Measurements from ENCODE around the gene ZBTB1.
"Not testable (repeated sequence)": the region's sequence is repeated elsewhere in the genome, so short reads cannot be mapped to it uniquely, and the experiment has no call there.

The ZBTB1 gene

DNA sequence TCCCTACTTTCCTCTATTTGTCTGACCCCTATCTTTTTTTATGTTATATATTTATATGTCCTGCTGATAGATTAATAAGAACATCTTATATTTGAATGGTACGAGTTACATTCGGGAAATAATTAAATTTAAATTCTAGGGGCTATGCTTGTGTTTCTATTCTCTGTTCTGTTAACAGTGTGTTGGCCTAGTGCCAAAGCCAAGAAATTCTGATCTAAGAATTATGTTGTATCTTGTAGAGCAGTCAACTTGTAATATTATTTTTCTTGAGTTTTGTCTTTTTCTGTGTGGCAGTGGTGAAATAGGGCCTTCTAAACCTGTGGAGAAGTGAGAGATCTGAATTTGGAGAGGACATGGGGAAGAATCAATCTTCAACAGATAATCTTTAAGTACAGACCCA is 27.0 kb downstream of the ZBTB1 start:
- DNase-seq (ENCODE audit: low read depth in 3 of 3) = no peak

DNA sequence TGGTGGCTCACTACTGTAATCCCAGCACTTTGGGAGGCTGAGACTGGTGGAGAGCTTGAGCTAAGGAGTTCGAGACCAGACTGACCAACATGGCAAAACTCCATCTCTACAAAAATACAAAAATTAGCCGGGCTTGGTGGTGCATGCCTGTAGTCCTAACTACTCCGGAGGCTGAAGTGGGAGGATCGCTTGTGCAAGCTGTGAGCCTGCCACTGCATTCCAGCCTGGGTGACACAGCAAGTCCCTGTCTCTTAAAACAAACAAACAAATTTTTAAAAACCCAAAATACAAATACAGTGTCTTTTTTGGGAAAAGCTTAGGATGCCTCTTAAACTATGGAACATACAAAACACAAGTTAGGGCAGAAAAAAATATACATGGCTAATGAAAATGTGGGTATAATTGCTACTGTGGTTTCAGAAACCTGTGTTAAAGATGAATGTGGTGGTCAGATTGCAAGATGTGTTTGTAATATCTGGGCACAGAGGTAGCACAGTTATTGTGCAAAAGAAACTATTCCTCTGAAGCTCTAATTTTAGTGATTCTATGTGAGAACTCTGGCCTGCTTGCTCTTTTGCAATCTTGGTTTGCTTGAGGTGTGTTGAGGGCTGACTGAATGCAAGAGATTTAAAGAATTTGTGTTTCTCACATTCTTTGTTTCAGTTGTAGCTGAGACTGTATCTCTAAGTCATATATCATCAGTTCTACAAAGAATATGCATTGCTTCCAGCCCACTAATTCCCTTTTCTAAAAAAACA is 32.1 kb downstream of the ZBTB1 start:
- DNase-seq (ENCODE audit: low read depth in 3 of 3) = no peak

DNA sequence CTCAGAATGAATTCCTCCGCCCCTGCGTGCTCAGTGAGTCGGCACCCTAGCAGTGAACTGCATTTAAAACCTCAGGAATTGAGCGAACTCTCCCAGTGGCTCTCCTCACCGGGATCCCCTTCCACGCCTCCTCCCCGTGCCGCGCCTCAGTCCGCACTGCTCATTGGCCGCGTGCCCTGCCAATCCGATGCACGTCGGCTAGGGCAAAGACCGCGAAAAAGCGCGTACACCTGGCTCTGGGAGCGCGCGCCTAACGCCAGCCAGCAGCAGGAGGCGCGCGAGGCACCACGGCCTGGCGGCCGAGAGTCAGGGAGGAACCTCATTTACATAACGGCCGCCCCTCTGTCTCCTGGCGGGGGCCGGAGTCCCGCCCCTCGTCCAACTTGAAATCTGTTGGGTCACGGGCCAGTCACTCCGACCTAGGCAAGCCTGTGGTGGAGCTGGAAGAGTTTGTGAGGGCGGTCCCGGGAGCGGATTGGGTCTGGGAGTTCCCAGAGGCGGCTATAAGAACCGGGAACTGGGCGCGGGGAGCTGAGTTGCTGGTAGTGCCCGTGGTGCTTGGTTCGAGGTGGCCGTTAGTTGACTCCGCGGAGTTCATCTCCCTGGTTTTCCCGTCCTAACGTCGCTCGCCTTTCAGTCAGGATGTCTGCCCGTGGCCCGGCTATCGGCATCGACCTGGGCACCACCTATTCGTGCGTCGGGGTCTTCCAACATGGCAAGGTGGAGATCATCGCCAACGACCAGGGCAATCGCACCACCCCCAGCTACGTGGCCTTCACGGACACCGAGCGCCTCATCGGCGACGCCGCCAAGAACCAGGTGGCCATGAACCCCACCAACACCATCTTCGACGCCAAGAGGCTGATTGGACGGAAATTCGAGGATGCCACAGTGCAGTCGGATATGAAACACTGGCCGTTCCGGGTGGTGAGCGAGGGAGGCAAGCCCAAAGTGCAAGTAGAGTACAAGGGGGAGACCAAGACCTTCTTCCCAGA is 35.9 kb downstream of the ZBTB1 start, which contains the start of gene HSPA2:
Gene HSPA2 (plus strand): TSS at position 534 of the 995 bp plus-strand sequence. CDS start 109 bp downstream, at position 643.
- DNase-seq (ENCODE audit: low read depth in 3 of 3) = peak; percentile 89 to 96 (median 91)

DNA sequence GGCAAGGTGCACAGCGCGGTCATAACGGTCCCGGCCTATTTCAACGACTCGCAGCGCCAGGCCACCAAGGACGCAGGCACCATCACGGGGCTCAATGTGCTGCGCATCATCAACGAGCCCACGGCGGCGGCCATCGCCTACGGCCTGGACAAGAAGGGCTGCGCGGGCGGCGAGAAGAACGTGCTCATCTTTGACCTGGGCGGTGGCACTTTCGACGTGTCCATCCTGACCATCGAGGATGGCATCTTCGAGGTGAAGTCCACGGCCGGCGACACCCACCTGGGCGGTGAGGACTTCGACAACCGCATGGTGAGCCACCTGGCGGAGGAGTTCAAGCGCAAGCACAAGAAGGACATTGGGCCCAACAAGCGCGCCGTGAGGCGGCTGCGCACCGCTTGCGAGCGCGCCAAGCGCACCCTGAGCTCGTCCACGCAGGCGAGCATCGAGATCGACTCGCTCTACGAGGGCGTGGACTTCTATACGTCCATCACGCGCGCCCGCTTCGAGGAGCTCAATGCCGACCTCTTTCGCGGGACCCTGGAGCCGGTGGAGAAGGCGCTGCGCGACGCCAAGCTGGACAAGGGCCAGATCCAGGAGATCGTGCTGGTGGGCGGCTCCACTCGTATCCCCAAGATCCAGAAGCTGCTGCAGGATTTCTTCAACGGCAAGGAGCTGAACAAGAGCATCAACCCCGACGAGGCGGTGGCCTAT is 36.8 kb downstream of the ZBTB1 start:
- no peak for DNase-seq (ENCODE audit: low read depth in 3 of 3)

DNA sequence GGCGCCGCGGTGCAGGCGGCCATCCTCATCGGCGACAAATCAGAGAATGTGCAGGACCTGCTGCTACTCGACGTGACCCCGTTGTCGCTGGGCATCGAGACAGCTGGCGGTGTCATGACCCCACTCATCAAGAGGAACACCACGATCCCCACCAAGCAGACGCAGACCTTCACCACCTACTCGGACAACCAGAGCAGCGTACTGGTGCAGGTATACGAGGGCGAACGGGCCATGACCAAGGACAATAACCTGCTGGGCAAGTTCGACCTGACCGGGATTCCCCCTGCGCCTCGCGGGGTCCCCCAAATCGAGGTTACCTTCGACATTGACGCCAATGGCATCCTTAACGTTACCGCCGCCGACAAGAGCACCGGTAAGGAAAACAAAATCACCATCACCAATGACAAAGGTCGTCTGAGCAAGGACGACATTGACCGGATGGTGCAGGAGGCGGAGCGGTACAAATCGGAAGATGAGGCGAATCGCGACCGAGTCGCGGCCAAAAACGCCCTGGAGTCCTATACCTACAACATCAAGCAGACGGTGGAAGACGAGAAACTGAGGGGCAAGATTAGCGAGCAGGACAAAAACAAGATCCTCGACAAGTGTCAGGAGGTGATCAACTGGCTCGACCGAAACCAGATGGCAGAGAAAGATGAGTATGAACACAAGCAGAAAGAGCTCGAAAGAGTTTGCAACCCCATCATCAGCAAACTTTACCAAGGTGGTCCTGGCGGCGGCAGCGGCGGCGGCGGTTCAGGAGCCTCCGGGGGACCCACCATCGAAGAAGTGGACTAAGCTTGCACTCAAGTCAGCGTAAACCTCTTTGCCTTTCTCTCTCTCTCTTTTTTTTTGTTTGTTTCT is 37.6 kb downstream of the ZBTB1 start:
- no peak for DNase-seq (ENCODE audit: low read depth in 3 of 3)

DNA sequence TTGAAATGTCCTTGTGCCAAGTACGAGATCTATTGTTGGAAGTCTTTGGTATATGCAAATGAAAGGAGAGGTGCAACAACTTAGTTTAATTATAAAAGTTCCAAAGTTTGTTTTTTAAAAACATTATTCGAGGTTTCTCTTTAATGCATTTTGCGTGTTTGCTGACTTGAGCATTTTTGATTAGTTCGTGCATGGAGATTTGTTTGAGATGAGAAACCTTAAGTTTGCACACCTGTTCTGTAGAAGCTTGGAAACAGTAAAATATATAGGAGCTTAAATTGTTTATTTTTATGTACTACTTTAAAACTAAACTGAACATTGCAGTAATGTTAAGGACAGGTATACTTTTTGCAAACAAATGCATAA is 38.2 kb downstream of the ZBTB1 start:
- DNase-seq (ENCODE audit: low read depth in 3 of 3) = no peak

DNA sequence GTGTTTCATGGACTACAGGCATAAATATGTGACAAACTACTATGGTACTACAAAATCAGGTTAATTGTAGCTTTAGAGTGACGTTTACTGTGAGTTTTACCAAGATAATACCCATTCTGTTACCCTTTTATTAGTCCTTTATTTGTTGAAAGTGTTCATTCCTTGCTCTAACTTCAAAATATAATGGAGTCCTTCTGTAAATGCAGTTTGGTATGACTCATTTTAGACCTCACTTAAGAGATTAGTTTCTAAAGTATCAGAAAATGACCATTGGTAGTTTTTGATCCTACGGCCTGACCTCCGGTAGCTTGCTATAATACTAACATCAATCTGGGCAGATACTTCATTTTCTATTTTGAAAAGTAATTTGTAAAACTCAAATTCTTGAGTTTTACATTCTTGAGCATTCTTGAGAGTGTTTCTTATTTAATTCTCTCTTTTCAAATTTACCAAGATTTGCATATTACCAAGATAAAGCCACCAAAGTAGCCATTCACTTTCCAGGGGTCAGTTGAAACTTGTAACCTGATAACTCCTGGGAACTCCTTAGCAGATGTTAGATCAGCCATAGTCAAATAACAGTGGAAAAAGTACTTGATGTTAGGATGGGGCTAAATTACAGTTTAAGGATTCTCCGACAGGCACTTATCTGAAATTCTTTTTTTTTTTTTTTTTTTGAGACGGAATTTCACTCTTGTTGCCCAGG is 40.2 kb downstream of the ZBTB1 start:
- no peak for DNase-seq (ENCODE audit: low read depth in 3 of 3)

DNA sequence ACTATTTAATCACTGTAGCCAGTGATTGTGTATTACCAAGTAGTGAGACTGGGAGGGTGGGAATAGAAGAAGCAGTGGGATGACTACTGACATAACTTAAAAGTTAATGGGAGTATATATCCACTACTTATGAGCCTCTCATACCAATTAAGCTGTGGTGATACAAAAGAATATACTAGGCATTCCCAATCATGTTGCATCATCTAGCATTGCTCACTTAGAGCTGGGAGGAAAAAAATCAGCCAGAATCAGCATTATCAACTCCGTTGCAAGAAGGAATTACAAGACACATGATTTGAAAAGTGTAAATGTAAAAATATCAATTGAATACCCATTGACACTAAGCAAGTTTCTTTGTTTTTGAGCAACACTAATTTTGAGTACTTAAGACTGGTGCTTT is 44.4 kb downstream of the ZBTB1 start:
- DNase-seq (ENCODE audit: low read depth in 3 of 3) = no peak

DNA sequence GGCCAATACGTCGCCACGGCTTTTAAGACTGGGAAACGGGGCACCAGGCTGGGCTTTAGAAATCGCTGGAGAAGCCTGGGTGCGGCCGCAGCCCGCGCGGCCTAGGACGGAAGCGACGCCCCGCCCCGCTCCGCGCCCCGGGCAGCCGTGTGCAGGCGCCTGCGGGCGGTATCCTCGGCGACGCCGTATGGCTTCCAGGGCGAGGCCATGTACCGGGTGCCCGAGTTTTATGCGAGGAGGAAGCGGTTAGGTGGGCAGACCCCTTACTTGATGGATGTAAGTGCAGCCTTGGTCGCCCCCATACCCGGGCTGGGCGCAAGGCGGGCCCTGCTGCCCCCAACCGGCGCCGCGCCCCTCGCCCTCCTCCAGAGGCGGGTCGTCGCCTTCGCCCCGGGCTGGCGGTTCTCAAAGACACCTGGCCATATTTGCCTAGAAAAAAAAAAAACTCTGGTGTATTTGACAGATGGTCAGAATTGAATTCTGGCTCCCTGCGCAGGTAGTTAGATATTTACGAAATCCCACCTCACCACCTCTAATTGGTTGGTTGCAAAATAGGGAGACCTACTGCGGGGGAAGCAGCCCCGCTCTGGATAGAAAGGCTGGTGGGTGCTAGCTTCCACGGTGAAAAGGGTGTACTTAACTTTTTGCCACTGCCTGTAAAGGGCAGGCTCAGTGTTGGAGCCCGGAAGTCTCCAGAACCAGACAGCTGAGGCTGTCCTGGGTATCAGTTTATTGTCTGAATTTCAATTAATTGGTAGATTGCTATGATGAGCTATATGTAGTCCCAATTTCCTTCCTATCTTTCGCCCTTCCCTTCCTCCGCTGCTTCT is 45.4 kb downstream of the ZBTB1 start, which contains the start of gene PPP1R36:
Gene PPP1R36 (plus strand): TSS at position 171 of the 830 bp plus-strand sequence. CDS start 37 bp downstream, at position 208.
- DNase-seq (ENCODE audit: low read depth in 3 of 3) = no peak

DNA sequence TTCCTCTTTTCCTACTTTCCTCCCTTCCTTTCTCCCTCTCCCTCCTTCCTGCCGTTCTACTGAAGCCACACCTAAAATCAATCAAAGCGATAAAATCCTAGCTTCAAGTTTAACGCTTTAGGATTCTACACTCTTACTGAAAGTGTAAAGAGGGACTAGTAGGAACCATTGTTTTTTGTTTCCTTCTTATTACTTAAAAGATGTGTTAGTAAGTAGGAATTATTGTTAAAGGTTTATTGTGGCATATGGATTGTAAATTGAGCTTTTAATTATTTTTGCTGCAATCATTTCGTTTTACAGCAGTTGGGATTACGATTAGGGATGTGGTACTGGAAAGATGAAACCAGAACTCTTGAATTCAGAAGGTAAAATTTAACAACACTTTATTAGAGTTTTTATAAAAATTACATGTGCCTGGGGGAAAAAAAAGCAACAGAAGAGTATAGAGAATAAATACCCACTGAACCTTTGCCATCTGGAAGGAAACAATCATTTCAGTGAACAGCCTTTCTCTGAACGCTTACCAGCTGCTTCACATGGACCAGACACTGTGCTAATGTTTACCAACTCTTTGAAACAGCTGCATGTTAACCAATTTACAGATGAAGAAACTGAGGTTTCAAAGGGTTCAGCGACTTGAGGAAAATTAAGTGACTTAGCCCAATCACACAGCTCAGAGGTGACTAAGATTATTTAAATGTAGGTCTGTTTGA is 46.2 kb downstream of the ZBTB1 start:
- DNase-seq (ENCODE audit: low read depth in 3 of 3) = no peak

DNA sequence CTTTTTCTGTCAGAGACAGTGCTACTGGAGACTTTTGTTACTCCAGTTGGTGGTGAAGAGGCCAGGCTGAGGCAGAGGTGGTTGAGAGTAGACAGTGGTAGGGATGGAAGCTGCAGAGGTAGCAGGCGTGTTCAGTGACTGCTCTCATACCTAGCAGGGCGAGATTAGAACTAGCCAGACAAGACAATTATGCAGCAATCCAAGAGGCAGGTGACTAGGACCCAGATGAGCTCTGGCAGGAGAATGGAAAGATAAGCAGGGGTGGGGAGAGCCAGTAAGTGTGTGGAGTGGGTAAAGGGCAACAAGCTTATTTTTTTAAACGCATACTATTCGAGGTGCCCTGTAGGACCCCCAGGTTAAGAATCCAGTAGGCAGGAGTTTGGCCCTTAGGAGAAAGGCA is 50.0 kb downstream of the ZBTB1 start:
- DNase-seq (ENCODE audit: low read depth in 3 of 3) = no peak

DNA sequence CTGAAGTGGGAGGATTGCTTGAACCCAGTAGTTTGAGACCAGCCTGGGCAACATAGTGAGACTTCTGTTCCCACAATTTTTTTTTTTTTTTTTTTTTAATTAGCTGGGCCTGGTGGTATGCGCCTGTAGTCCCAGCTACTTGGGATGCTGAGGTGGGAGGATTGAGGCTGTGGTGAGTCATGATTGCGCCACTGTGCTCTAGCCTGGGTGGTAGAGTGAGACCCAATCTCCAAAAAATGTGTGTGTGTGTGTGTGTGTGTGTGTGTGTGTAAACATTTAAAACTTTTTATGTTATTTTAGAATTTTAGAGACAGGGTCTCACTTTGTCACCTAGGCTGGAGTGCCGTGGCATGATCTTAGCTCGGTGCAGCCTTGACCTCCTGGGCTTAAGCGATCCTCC is 52.0 kb downstream of the ZBTB1 start:
- no peak for DNase-seq (ENCODE audit: low read depth in 3 of 3)

DNA sequence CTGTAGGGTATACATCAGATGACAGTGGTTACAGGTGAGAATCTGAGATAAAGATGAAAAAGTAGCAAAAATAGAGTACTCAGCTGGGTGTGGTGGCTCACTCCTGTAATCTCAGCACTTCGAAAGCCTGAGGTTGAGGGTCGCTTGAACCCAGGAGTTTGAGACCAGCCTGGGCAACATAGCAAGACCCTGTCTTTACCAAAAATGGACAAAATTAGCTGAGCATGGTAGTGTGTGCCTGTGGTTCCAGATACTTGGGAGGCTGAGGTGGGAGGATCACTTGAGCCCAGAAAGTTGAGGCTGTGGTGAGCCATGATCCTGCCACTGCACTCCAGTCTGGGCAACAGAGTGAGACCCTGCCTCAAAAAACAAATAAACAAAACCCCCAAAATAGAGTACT is 53.6 kb downstream of the ZBTB1 start:
- not testable (repeated sequence) for DNase-seq (ENCODE audit: low read depth in 3 of 3)

DNA sequence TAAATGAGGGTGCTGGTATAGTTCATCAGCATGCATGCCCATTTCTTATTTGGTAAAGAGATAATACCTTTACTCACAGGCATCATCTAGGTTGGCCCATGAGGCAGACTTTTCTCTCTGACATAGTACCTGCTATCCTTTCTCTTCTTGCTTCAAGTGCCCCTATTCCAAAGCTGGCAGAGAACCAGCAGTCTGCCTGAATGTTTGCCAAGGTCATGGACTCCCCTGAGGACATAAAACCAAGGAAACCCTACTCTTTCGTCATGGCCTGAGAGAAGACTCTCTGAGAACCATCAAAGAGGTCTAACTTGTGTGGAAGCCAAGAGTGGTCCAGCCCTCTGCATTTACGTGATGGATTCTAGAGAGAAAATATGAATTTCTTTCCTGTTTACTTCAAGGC is 57.1 kb downstream of the ZBTB1 start:
- no peak for DNase-seq (ENCODE audit: low read depth in 3 of 3)

DNA sequence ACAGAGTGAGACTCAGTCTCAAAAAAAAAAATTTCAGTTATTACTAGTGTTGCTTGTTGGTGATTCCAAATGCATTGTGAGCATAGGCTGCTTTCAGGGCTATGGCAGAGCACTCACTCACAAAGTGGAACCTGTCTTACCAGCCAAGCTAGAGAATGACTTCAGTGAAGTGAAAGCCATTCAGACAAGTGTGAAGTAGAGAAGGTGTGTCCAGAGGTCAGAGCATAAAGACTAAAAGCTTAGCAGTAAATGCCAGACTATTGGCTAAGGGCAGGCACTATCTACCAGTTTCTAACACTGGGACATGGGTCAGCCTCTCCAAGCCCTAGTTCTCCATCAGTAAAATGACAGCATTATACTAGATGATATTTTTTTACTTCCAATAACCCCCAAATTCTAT is 57.9 kb downstream of the ZBTB1 start:
- no peak for DNase-seq (ENCODE audit: low read depth in 3 of 3)

DNA sequence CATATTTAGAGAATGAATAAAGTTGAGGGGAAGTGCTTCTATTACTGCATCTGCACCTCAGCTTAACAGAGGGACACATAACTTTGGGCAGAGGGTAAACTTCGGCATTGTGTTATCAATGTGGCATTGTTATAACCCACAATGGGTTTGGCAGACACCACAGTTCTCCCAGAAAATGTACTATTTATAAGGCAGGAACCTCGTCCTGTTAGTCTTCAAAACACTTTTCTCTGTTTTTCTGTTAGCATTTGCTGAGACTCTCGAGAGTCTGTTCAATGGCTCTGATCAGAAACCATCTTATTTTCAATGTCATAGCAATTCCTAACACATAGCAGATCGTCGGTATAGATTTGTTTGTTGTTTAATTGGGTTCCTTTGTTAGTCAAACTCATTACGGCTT is 59.1 kb downstream of the ZBTB1 start:
- no peak for DNase-seq (ENCODE audit: low read depth in 3 of 3)

DNA sequence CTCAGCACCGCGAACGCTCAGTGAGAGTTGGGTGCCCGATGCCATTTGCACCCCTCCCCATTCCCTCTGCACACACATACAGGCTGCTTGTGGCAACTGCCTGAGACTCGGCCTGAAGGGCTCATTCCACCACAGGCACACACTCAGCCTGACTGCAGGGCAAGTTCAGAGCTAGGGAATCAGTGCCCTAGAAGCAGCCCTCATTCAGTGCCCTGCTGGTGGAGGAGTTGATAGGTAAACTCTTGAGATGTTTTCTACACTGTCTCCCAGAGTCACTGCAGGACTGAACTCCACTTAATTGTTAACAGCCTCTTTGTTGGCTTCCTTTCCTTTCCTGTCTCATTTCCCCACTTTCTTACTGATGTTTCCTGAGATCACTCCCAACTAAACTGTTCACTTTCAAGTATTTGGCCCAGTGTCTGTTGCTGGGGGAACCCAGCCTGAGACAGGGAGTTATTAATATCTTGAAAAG is 62.1 kb downstream of the ZBTB1 start:
- no peak for DNase-seq (ENCODE audit: low read depth in 3 of 3)

DNA sequence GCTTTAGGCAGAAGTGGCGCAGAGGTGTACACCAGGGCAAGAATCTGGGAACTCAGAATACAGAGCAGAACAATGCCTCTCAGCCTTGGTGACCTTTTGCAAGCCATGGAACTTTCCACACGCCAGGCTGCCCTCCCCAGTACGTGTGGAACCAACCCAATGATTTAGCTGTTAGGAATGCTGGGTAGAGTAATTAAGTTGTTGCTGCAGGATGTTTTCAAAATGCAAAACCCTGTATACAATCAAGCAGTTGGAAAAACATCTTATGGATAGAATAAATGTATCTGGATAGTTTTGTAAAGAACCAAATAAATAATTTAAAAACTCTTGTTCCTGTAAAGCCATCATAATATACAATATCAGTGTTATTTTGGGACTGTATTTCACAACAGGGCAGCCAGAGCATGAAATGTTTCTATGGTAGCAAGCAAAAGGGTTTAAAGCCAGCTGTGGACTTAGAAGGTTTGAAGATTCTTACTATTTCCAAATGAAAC is 64.6 kb downstream of the ZBTB1 start:
- DNase-seq (ENCODE audit: low read depth in 3 of 3) = no peak

DNA sequence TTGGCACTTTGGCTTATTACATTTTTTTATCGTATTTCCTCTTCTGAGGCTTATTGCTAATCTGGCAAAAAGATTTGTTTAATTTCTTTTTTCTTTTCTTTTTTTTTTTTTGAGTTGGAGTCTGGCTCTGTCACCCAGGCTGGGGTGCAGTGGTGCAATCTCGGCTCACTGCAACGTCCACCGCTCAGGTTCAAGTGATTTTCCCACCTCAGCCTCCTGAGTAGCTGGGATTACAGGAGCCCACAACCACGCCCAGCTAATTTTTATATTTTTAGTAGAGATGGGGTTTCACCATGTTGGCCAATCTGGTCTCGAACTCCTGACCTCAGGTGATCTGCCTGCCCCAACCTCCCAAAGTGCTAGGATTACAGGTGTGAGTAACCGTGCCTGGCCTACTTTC is 65.1 kb downstream of the ZBTB1 start:
- not testable (repeated sequence) for DNase-seq (ENCODE audit: low read depth in 3 of 3)
